ENCODE measurements around the gene MIER2. TPM values are rescaled to one million over a fixed set of nuclear protein-coding genes. Genes with fewer than 3 reads are reported as not detected.

The MIER2 gene
- total and polyA plus RNA-seq, 4 donors, result 2.7 to 4.1 (median 3.7) TPM

DNA sequence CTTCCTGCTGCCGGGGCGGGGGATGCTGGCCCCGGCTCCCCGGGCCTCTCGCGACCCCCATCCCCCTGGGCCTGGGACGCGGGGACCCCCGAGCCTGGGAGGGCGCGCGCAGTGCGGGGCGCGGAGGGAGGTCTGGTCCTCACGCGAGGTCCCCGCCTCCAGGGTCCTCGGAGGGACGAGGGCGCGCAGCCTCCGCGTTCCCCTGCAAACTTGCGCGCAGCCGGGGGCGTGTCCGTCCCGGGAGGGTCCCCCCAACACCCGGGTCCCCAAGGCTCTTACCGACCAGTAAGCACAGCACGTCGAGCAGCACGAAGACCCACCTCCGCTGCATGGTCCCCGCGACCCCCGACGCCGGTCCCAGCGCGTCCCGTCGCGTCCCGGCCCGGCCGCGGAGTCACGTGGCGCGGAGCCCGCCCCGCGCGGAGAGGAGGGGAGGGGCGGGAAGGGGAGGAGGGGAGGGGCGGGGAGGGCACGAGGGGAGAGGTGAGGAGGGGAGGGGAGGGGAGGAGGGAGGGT is 53.5 kb downstream of the MIER2 start, which contains the start of gene PLPP2:
Gene PLPP2, minus strand, starts transcription at position 398 of the 516 bp plus-strand sequence. Its CDS starts 67 bp downstream, at position 331.
- TF ChIP-seq CTCF (IDR thresholded peaks at IDR 0.05; ENCODE audit: low read depth, low read length, missing input control), result no peak
- no peak for TF ChIP-seq RAD21 (IDR thresholded peaks at IDR 0.05)
- TF ChIP-seq SP1 (IDR thresholded peaks at IDR 0.05), result no peak
- H3K27ac ChIP-seq (ENCODE audit: low read depth in 1 of 2, low read length in 2 of 2), result no peak within 1 kb of the TSS
- H3K27me3 ChIP-seq (ENCODE audit: control insufficient read depth in 4 of 4, insufficient read depth in 4 of 4, low read length in 3 of 4), result peaks cover 0 to 14% (median 3%) of the 10 kb centered on the region in 4 donors
- H3K4me1 ChIP-seq (ENCODE audit: control insufficient read depth in 4 of 4, insufficient read depth in 4 of 4, low read length in 3 of 4), result peaks cover 0 to 8% (median 1%) of the 10 kb centered on the region in 4 donors
- H3K4me3 ChIP-seq (ENCODE audit: low read depth in 1 of 3, low read length in 3 of 3), result peak within 1 kb of the TSS in 1 of 3 donors; percentile 25
- DNase-seq (ENCODE audit: low spot score), result no peak
- 6% methylated on average over 57 of the region's 60 CpGs for WGBS
- no peak within 1 kb of the TSS for H3K9ac ChIP-seq (ENCODE audit: low read depth in 1 of 2, low read length in 2 of 2)
- no peaks in the 10 kb centered on the region for H3K36me3 ChIP-seq (ENCODE audit: control insufficient read depth in 4 of 4, insufficient read depth in 3 of 4, low read depth in 1 of 4, low read length in 3 of 4)
- peaks cover 2 to 8% (median 5%) of the 10 kb centered on the region in 4 donors for H3K9me3 ChIP-seq (ENCODE audit: control insufficient read depth in 4 of 4, low read length in 3 of 4)

GRCh38 chr19:290372-291005 is 54.1 kb downstream of the MIER2 start:
- TF ChIP-seq HNF4A (conservative IDR thresholded peaks at IDR 0.05) (no peak), TAF1 (conservative IDR thresholded peaks at IDR 0.05) (no peak), FOXA1 (IDR thresholded peaks at IDR 0.05) (no peak), GABPA (IDR thresholded peaks at IDR 0.05 in 1 of 2, conservative IDR thresholded peaks at IDR 0.05 in 1 of 2) (no peak), SP1 (IDR thresholded peaks at IDR 0.05) (peak; percentile 26), RXRA (IDR thresholded peaks at IDR 0.05) (no peak)
- TF ChIP-seq, protein P1, sequence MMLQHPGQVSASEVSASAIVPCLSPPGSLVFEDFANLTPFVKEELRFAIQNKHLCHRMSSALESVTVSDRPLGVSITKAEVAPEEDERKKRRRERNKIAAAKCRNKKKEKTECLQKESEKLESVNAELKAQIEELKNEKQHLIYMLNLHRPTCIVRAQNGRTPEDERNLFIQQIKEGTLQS (IDR thresholded peaks at IDR 0.05), result no peak
- H3K27me3 ChIP-seq (ENCODE audit: control insufficient read depth in 4 of 4, insufficient read depth in 4 of 4, low read length in 3 of 4), result peaks cover 0 to 14% (median 3%) of the 10 kb centered on the region in 4 donors
- H3K4me1 ChIP-seq (ENCODE audit: control insufficient read depth in 4 of 4, insufficient read depth in 4 of 4, low read length in 3 of 4), result peaks cover 0 to 8% (median 1%) of the 10 kb centered on the region in 4 donors
- no peak overlapping the region for H3K27ac ChIP-seq (ENCODE audit: low read depth in 1 of 2, low read length in 2 of 2)
- DNase-seq (ENCODE audit: low spot score), result no peak
- no peaks in the 10 kb centered on the region for H3K36me3 ChIP-seq (ENCODE audit: control insufficient read depth in 4 of 4, insufficient read depth in 3 of 4, low read depth in 1 of 4, low read length in 3 of 4)
- H3K9ac ChIP-seq (ENCODE audit: low read depth in 1 of 2, low read length in 2 of 2), result no peak overlapping the region
- 7% methylated on average over 51 of the region's 51 CpGs for WGBS
- H3K4me3 ChIP-seq (ENCODE audit: low read depth in 1 of 3, low read length in 3 of 3), result peak overlapping the region in 1 of 3 donors; percentile 25
- H3K9me3 ChIP-seq (ENCODE audit: control insufficient read depth in 4 of 4, low read length in 3 of 4), result peaks cover 2 to 8% (median 5%) of the 10 kb centered on the region in 4 donors

- Histone ChIP-seq H3K9me3 (ENCODE audit: control insufficient read depth in 4 of 4, low read length in 3 of 4) (peaks cover 2 to 8% (median 5%) of the 10 kb centered on the region in 4 donors), H3K36me3 (ENCODE audit: control insufficient read depth in 4 of 4, insufficient read depth in 3 of 4, low read depth in 1 of 4, low read length in 3 of 4) (no peaks in the 10 kb centered on the region), H3K27me3 (ENCODE audit: control insufficient read depth in 4 of 4, insufficient read depth in 4 of 4, low read length in 3 of 4) (peaks cover 0 to 14% (median 3%) of the 10 kb centered on the region in 4 donors), H3K27ac (ENCODE audit: low read depth in 1 of 2, low read length in 2 of 2) (no peak overlapping the region), H3K4me3 (ENCODE audit: low read depth in 1 of 3, low read length in 3 of 3) (no peak overlapping the region), H3K9ac (ENCODE audit: low read depth in 1 of 2, low read length in 2 of 2) (no peak overlapping the region), H3K4me1 (ENCODE audit: control insufficient read depth in 4 of 4, insufficient read depth in 4 of 4, low read length in 3 of 4) (peaks cover 0 to 8% (median 1%) of the 10 kb centered on the region in 4 donors)
- no peak for TF ChIP-seq RXRA (IDR thresholded peaks at IDR 0.05)
- no peak for TF ChIP-seq SP1 (IDR thresholded peaks at IDR 0.05)
- TF ChIP-seq CTCF (IDR thresholded peaks at IDR 0.05; ENCODE audit: low read depth, low read length, missing input control), result no peak
- no peak for TF ChIP-seq FOXA2 (IDR thresholded peaks at IDR 0.05)
- TF ChIP-seq YY1 (IDR thresholded peaks at IDR 0.05), result no peak
- no peak for DNase-seq (ENCODE audit: low spot score)
- WGBS, result 42% methylated on average over 26 of the region's 26 CpGs
Observed at GRCh38 chr19:289651-290371, 54.8 kb downstream of the MIER2 start.

Measured in liver (tissue), 9 donors.